PC-9 (cell line): ENCODE measurements around the gene RENBP. TPM values are rescaled to one million over a fixed set of nuclear protein-coding genes. Genes with fewer than 3 reads are reported as not detected.

Experiments used
- BruUV-seq: library from RNA; stranded (reverse); fragments of 400-500 nt; replicated peaks from 2 replicates; lab custom pipeline; 2021; lab: Mats Ljungman, UMichigan
- CTCF ChIA-PET: fragments of 300-600 bp; sonication (Branson Sonifier 250); formaldehyde crosslinking; loops from one replicate; lab custom pipeline; 2022; ENCODE audit warnings: antibody characterized with exemption; lab: Charles Lee
- POLR2A ChIA-PET: fragments of 300-600 bp; sonication (Branson Sonifier 250); formaldehyde crosslinking; loops from one replicate; lab custom pipeline; 2022; ENCODE audit warnings: antibody characterized with exemption; ENCODE audit not compliant: unreplicated experiment; lab: Charles Lee
- DNase-seq, 2 experiments: peaks; one replicate each; pipeline versions ENCODE4 v3.0.0 to v3.0.0-alpha.2; 2015 to 2022; ENCODE audit warnings: mixed read lengths in 1 of 2
- H2AFZ ChIP-seq: fragments of 200-600 bp; sonication (generic); 2 replicates; pipeline ENCODE4 v1.8.1; 2017; ENCODE audit warnings: antibody characterized with exemption
- H3F3A ChIP-seq: fragments of 200-600 bp; sonication (generic); 2 replicates; pipeline ENCODE4 v1.8.1; 2017; ENCODE audit warnings: antibody characterized with exemption, mild to moderate bottlenecking, low read depth; ENCODE audit not compliant: insufficient read depth
- H3K27ac ChIP-seq: fragments of 200-600 bp; sonication (generic); 2 replicates; pipeline ENCODE4 v1.6.1; 2016; ENCODE audit warnings: mixed run types
- H3K27me3 ChIP-seq: fragments of 200-600 bp; sonication (generic); 2 replicates; pipeline ENCODE4 v1.6.1; 2016; ENCODE audit warnings: low read depth, mixed run types; ENCODE audit not compliant: insufficient read depth
- H3K36me3 ChIP-seq: fragments of 200-600 bp; sonication (generic); 2 replicates; pipeline ENCODE4 v1.6.1; 2016; ENCODE audit warnings: low read depth, mixed run types
- H3K4me1 ChIP-seq: fragments of 200-600 bp; sonication (generic); replicated peaks from 2 replicates; pipeline ENCODE4 v1.6.1; 2016; ENCODE audit warnings: mixed run types; ENCODE audit not compliant: insufficient read depth
- H3K4me2 ChIP-seq: fragments of 200-600 bp; sonication (generic); 2 replicates; pipeline ENCODE4 v1.6.1; 2017; ENCODE audit warnings: mixed run types
- H3K4me3 ChIP-seq: fragments of 200-600 bp; sonication (generic); 2 replicates; pipeline ENCODE4 v1.6.1; 2016; ENCODE audit warnings: mixed run types
- H3K79me2 ChIP-seq: fragments of 200-600 bp; sonication (generic); 2 replicates; pipeline ENCODE4 v1.6.1; 2017; ENCODE audit warnings: low read depth, mixed run types
- H3K9me2 ChIP-seq: fragments of 200-600 bp; sonication (generic); 2 replicates; pipeline ENCODE4 v1.8.1; 2017; ENCODE audit warnings: mild to moderate bottlenecking; ENCODE audit not compliant: insufficient read depth
- H3K9me3 ChIP-seq: fragments of 200-600 bp; sonication (generic); 2 replicates; pipeline ENCODE4 v1.8.1; 2016; ENCODE audit warnings: low read depth; ENCODE audit not compliant: insufficient read depth
- H4K20me1 ChIP-seq: fragments of 200-600 bp; sonication (generic); 2 replicates; pipeline ENCODE4 v1.8.1; 2017; ENCODE audit not compliant: insufficient read depth
- EZH2 ChIP-seq: fragments of 200-600 bp; sonication (generic); IDR thresholded peaks from 2 replicates; pipeline ENCODE4 v1.8.0; 2017; ENCODE audit warnings: antibody characterized with exemption, low read depth
- intact Hi-C: fragments of 100-400 bp; cut with micrococcal nuclease; formaldehyde crosslinking; loops from one replicate; pipeline ENCODE4 v1.10.0; 2022; ENCODE audit not compliant: unreplicated experiment
- total RNA-seq: library from RNA; stranded (reverse); gene quantifications from 2 replicates; pipeline ENCODE4 v1.2.3, GENCODE V29; 2021
- TF ChIP-seq, protein P1 (sequence below): fragments of 200-600 bp; sonication (generic); conservative IDR thresholded peaks from 2 replicates; pipeline ENCODE4 v1.6.1; 2017; ENCODE audit warnings: mixed run types, antibody characterized with exemption, mild to moderate bottlenecking, moderate library complexity

Gene RENBP
- total RNA-seq, 1 experiment from 2014 or later: 6.8 TPM

DNA sequence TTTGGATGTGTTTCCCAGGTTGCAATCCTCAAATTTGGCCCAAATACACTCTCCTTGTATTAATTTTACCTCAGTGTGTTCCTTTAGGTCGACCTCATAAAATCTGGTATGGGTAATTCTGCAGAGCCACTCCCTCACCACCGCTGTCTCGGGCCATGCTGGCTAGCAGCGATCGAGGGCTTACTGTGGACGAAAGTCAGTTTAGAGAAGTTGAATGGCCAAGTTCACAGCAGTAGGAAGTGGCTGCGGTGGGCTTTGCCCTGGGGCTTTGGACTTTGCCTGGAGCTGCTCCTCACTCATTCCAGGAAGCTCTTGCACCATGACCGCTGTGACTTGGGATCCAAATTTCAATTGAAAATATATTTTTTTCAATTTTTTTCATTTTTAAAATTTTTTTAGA is 47.7 kb upstream of the RENBP start:
- BruUV-seq: no TSS peak
- no peak overlapping the region for H3K27ac ChIP-seq
- H3K9me2 ChIP-seq: no peaks in the 10 kb centered on the region
- H3K36me3 ChIP-seq: no peaks in the 10 kb centered on the region
- CTCF ChIA-PET: no interaction called here
- no peaks in the 10 kb centered on the region for H3K79me2 ChIP-seq
- intact Hi-C loops: no loop called here
- H3K4me3 ChIP-seq: no peak overlapping the region
- no peak overlapping the region for H2AFZ ChIP-seq
- H3K9me3 ChIP-seq: no peaks in the 10 kb centered on the region
- DNase-seq: no peak
- TF ChIP-seq EZH2: no peak
- TF ChIP-seq, protein P1, sequence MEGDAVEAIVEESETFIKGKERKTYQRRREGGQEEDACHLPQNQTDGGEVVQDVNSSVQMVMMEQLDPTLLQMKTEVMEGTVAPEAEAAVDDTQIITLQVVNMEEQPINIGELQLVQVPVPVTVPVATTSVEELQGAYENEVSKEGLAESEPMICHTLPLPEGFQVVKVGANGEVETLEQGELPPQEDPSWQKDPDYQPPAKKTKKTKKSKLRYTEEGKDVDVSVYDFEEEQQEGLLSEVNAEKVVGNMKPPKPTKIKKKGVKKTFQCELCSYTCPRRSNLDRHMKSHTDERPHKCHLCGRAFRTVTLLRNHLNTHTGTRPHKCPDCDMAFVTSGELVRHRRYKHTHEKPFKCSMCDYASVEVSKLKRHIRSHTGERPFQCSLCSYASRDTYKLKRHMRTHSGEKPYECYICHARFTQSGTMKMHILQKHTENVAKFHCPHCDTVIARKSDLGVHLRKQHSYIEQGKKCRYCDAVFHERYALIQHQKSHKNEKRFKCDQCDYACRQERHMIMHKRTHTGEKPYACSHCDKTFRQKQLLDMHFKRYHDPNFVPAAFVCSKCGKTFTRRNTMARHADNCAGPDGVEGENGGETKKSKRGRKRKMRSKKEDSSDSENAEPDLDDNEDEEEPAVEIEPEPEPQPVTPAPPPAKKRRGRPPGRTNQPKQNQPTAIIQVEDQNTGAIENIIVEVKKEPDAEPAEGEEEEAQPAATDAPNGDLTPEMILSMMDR: no peak
- no peaks in the 10 kb centered on the region for H3F3A ChIP-seq
- no peaks in the 10 kb centered on the region for H3K27me3 ChIP-seq
- H3K4me1 ChIP-seq: no peaks in the 10 kb centered on the region
- POLR2A ChIA-PET: no interaction called here
- no peaks in the 10 kb centered on the region for H4K20me1 ChIP-seq
- no peak overlapping the region for H3K4me2 ChIP-seq

DNA sequence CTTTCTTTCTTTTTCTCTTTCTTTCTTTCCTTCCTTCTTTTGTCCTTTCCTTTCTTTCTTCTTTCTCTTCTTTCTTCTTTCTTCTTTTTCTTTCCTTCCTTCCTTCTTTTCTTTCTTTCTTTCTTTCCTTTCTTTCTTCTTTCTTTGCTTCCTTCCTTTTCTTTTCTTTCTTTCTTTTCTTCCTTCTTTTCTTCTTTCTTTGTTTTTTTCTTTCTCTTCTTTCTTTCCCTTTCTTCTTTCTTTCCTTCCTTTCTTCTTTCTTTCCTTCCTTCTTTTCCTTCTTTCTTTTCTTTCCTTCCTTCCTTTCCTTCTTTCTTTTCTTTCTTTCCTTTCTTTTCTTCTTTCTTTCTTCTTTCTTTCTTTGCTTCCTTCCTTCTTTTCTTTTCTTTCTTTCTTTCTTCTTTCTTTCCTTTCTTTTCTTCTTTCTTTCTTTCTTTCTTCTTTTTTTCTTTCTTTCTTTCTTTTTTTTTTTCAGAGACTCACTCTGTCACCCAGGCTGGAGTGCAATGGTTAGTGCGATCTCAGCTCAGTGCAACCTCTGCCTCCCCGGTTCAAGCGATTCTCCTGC is 46.7 kb upstream of the RENBP start:
- H3K27me3 ChIP-seq: no peaks in the 10 kb centered on the region
- H3K4me1 ChIP-seq: no peaks in the 10 kb centered on the region
- no peak overlapping the region for H2AFZ ChIP-seq
- intact Hi-C loops: no loop called here
- H3K4me2 ChIP-seq: no peak overlapping the region
- no peaks in the 10 kb centered on the region for H3K79me2 ChIP-seq
- H4K20me1 ChIP-seq: no peaks in the 10 kb centered on the region
- no peak overlapping the region for H3K27ac ChIP-seq
- H3K4me3 ChIP-seq: no peak overlapping the region
- no TSS peak for BruUV-seq
- no peak for DNase-seq
- no peaks in the 10 kb centered on the region for H3K9me2 ChIP-seq
- no peak for TF ChIP-seq EZH2
- TF ChIP-seq, protein P1: no peak
- ChIA-PET POLR2A (no interaction called here), CTCF (no interaction called here)
- no peaks in the 10 kb centered on the region for H3K36me3 ChIP-seq
- H3K9me3 ChIP-seq: no peaks in the 10 kb centered on the region
- H3F3A ChIP-seq: no peaks in the 10 kb centered on the region

DNA sequence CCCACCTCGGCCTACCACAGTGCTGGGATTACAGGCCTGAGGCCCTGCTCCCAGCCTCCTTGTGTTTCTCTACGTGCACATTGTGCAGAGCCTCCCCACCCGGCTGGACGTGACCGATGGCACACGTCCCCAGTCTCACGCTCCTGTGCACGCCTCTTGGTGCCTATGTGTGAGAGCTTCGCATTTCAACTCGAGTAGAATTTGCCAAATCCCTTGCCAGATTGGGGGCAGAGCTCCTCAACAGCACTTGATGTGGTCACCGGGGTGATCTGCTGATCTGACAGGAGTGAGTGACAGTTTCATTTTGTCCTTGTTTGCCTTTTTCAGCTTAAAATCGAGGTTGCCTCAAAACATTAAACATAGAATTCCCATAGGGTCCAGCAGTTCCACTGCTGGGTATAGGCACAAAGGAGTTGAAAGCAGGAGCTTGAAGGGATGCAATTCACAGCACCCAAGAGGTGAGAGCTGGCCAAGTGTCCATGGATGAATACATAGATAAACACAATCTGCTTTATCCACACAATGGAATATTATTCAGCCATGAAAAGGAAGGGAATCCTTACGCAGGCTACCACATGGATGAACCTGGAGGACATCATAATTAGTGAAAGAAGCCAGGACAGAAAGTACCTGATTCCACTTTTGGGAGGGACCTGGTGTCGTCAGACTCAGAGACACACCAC is 45.7 kb upstream of the RENBP start:
- Histone ChIP-seq H3K4me2 (no peak overlapping the region), H3K27me3 (no peaks in the 10 kb centered on the region), H3K27ac (no peak overlapping the region), H2AFZ (no peak overlapping the region), H3K4me3 (no peak overlapping the region), H3K4me1 (no peaks in the 10 kb centered on the region), H3K79me2 (no peaks in the 10 kb centered on the region), H3K9me2 (no peaks in the 10 kb centered on the region), H3K9me3 (no peaks in the 10 kb centered on the region), H3K36me3 (no peaks in the 10 kb centered on the region), H4K20me1 (no peaks in the 10 kb centered on the region), H3F3A (no peaks in the 10 kb centered on the region)
- BruUV-seq: no TSS peak
- TF ChIP-seq, protein P1: no peak
- no peak for TF ChIP-seq EZH2
- DNase-seq: no peak
- POLR2A ChIA-PET: no interaction called here
- CTCF ChIA-PET: no interaction called here
- intact Hi-C loops: no loop called here
